Breast epithelium (tissue), 4 donors: ENCODE measurements around the gene PPARG. TPM values are rescaled to one million over a fixed set of nuclear protein-coding genes. Genes with fewer than 3 reads are reported as not detected.

Source experiments
- DNase-seq, 2 donors: peaks; one replicate each; pipeline ENCODE4 v3.0.0-alpha.2; 2019; ENCODE audit warnings: low spot score in 2 of 2
- H3K27ac ChIP-seq, 2 donors: fragments of 200-600 bp; sonication (generic) in 1 of 2; one replicate each; pipeline ENCODE4 v1.5.1; 2016 to 2019; ENCODE audit warnings: mild to moderate bottlenecking in 1 of 2
- H3K27me3 ChIP-seq, 2 donors: fragments of 200-600 bp; sonication (generic) in 1 of 2; one replicate each; pipeline versions ENCODE4 v1.5.1 to v1.6.0; 2017 to 2019; ENCODE audit warnings: control low read depth in 1 of 2, mild to moderate bottlenecking in 1 of 2
- H3K36me3 ChIP-seq: fragments of 200-600 bp; one replicate; pipeline ENCODE4 v1.5.1; 2019
- H3K4me1 ChIP-seq, 2 donors: fragments of 200-600 bp; sonication (generic); one replicate each; pipeline ENCODE4 v1.5.1; 2016 to 2019; ENCODE audit warnings: control low read depth in 1 of 2
- H3K4me3 ChIP-seq, 3 donors: fragments of 200-600 bp; sonication (generic); 1 replicate in 2 of 3; 2 replicates in 1 of 3; pipeline ENCODE4 v1.5.1; 2016 to 2019; ENCODE audit warnings: mild to moderate bottlenecking in 3 of 3, moderate library complexity in 2 of 3
- H3K9me3 ChIP-seq, 2 donors: fragments of 200-600 bp; sonication (generic) in 1 of 2; one replicate each; pipeline ENCODE4 v1.5.1; 2016 to 2019; ENCODE audit warnings: control low read depth in 1 of 2
- CTCF ChIP-seq, 3 donors: fragments of 450-650 bp; IDR thresholded peaks; one replicate each; pipeline ENCODE4 v1.5.1; 2016 to 2017; ENCODE audit warnings: antibody characterized with exemption in 3 of 3, mild to moderate bottlenecking in 3 of 3, moderate library complexity in 3 of 3
- POLR2A ChIP-seq: fragments of 450-650 bp; IDR thresholded peaks from one replicate; pipeline ENCODE4 v1.6.1; 2016; ENCODE audit warnings: antibody characterized with exemption, mild to moderate bottlenecking, moderate library complexity
- POLR2AphosphoS5 ChIP-seq, 3 donors: sonication (generic); formaldehyde crosslinking; IDR thresholded peaks; one replicate each; pipeline ENCODE4 v1.6.1; 2017; ENCODE audit warnings: antibody characterized with exemption in 3 of 3
- intact Hi-C: fragments of 100-400 bp; cut with DNase I; formaldehyde crosslinking; loops from one replicate; pipeline ENCODE4 v1.15.1; 2023; ENCODE audit warnings: low total_unique reads
- total RNA-seq, 3 donors: library from RNA; depleted of rRNA; stranded (reverse); fragments of >200 nt; gene quantifications; one replicate each; pipeline ENCODE4 v1.1.0, GENCODE V29; 2016

The PPARG gene
- total RNA-seq, 3 donors from 2014 or later, result 44.2 to 359 (median 96.0) TPM

GRCh38 chr3:12409684-12410596 lies 121.1 kb downstream of the PPARG start:
- H3K9me3 ChIP-seq, result no peaks in the 10 kb centered on the region
- DNase-seq, result no peak
- intact Hi-C loops, result no loop called here
- no peaks in the 10 kb centered on the region for H3K36me3 ChIP-seq
- H3K27me3 ChIP-seq, result no peaks in the 10 kb centered on the region
- H3K4me1 ChIP-seq, result no peaks in the 10 kb centered on the region
- no peak overlapping the region for H3K27ac ChIP-seq
- TF ChIP-seq POLR2AphosphoS5 (IDR thresholded peaks at IDR 0.05), result no peak
- TF ChIP-seq POLR2A, result no peak
- no peak for TF ChIP-seq CTCF (IDR thresholded peaks at IDR 0.05)
- no peak overlapping the region for H3K4me3 ChIP-seq

DNA sequence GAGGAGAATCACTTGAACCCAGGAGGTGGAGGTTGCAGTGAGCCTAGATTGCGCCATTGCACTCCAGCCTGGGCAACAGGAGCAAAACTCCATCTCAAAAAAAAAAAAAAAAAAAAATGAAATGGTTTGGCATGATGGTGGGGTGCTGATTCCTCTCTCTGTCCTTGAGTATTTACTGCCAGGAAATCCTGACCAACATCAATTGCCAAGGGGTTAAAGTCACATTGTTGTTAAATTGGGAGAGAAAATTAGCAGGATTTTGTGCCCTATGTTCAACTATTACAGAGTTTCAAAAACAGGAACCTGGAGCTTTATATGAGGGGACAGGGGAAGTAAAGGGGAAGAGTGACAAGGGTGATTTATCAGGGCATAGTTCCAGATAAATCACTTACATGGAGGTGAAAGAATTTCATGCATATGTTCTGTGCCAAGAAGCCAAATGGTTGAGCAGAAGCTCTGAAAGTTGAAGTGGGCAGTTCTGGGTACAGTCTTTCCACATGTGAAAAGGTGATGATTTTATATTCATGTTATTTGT lies 124.9 kb downstream of the PPARG start:
- H3K9me3 ChIP-seq, result no peaks in the 10 kb centered on the region
- DNase-seq, result no peak
- intact Hi-C loops, result no loop called here
- no peaks in the 10 kb centered on the region for H3K27me3 ChIP-seq
- H3K36me3 ChIP-seq, result no peaks in the 10 kb centered on the region
- no peak overlapping the region for H3K4me3 ChIP-seq
- H3K4me1 ChIP-seq, result no peaks in the 10 kb centered on the region
- no peak overlapping the region for H3K27ac ChIP-seq
- no peak for TF ChIP-seq POLR2A
- no peak for TF ChIP-seq CTCF (IDR thresholded peaks at IDR 0.05)
- no peak for TF ChIP-seq POLR2AphosphoS5 (IDR thresholded peaks at IDR 0.05)

DNA sequence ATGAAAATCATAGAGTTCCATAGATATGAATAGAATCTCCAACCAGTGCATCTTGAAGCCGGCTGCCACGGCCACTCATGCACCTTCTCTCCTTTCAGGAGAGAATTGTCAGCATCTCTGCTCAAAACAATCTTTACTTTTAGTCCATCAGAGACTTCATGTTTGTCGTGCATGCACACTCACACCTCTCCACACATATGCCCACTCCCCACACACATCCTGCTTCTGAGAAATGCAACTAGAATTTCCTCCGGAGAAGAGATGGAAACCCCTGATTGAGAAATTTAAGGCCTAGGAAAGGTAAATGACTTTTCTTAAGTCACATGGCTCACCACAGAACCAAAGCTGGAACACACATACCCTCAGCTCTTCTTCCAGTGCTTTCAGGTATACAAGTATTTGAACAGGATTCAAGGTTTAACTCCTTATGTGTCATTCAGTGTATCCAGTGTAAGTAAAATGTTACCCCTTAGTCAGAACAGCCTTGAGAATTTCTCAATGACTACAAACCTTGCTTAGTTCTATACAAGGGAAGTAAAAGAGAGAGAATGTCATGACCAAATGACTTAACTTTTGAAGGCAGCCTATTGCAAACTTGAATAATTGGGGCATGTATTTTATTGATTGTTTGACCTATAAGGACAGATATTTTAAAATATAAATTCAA lies 126.3 kb downstream of the PPARG start:
- no peak overlapping the region for H3K27ac ChIP-seq
- no peak for TF ChIP-seq POLR2A
- no peak for TF ChIP-seq CTCF (IDR thresholded peaks at IDR 0.05)
- no peak for TF ChIP-seq POLR2AphosphoS5 (IDR thresholded peaks at IDR 0.05)
- H3K4me3 ChIP-seq, result no peak overlapping the region
- H3K4me1 ChIP-seq, result no peaks in the 10 kb centered on the region
- no peaks in the 10 kb centered on the region for H3K27me3 ChIP-seq
- H3K36me3 ChIP-seq, result no peaks in the 10 kb centered on the region
- intact Hi-C loops, result no loop called here
- no peaks in the 10 kb centered on the region for H3K9me3 ChIP-seq
- no peak for DNase-seq

DNA sequence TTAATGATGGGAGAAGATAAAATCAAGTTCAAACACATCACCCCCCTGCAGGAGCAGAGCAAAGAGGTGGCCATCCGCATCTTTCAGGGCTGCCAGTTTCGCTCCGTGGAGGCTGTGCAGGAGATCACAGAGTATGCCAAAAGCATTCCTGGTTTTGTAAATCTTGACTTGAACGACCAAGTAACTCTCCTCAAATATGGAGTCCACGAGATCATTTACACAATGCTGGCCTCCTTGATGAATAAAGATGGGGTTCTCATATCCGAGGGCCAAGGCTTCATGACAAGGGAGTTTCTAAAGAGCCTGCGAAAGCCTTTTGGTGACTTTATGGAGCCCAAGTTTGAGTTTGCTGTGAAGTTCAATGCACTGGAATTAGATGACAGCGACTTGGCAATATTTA lies 127.9 kb downstream of the PPARG start:
- intact Hi-C loops, result no loop called here
- H3K4me3 ChIP-seq, result no peak overlapping the region
- H3K27ac ChIP-seq, result no peak overlapping the region
- no peaks in the 10 kb centered on the region for H3K9me3 ChIP-seq
- H3K4me1 ChIP-seq, result peaks cover 0 to 6% of the 10 kb centered on the region in 2 donors
- no peak for DNase-seq
- TF ChIP-seq POLR2AphosphoS5 (IDR thresholded peaks at IDR 0.05) (no peak), POLR2A (no peak), CTCF (IDR thresholded peaks at IDR 0.05) (no peak)
- no peaks in the 10 kb centered on the region for H3K36me3 ChIP-seq
- no peaks in the 10 kb centered on the region for H3K27me3 ChIP-seq

- DNase-seq, result no peak
- no peaks in the 10 kb centered on the region for H3K9me3 ChIP-seq
- no peaks in the 10 kb centered on the region for H3K27me3 ChIP-seq
- H3K27ac ChIP-seq, result peak overlapping the region in 1 of 2 donors; percentile 46
- peaks cover 0 to 6% of the 10 kb centered on the region in 2 donors for H3K4me1 ChIP-seq
- TF ChIP-seq POLR2A, result no peak
- TF ChIP-seq POLR2AphosphoS5 (IDR thresholded peaks at IDR 0.05), result no peak
- no peak for TF ChIP-seq CTCF (IDR thresholded peaks at IDR 0.05)
- intact Hi-C loops, result loop anchor here (10.0 kb wide), 1 partner anchor 156 kb away; no protein-coding TSS in a partner anchor
- H3K4me3 ChIP-seq, result no peak overlapping the region
- no peaks in the 10 kb centered on the region for H3K36me3 ChIP-seq
Observed at GRCh38 chr3:12420393-12420792, 131.5 kb downstream of the PPARG start.
